HepG2 (cell line): ENCODE results near the gene CCDC74B. TPM values are rescaled to one million over a fixed set of nuclear protein-coding genes. Genes with fewer than 3 reads are reported as not detected.
"Not testable (repeated sequence)": the region's sequence is repeated elsewhere in the genome, so short reads cannot be mapped to it uniquely, and the experiment has no call there.

ENCODE experiments used
- ATAC-seq: fragments of 200-7000 bp; cut with Tn5 transposase; 3 replicates; pipeline ENCODE4 v1.9.1; 2020; ENCODE audit warnings: mild to moderate bottlenecking, moderate library complexity
- BruUV-seq: library from RNA; stranded (reverse); fragments of 400-500 nt; replicated peaks from 2 replicates; lab custom pipeline; 2021; lab: Mats Ljungman, UMichigan
- CTCF ChIA-PET: fragments of 300-600 bp; formaldehyde crosslinking; extraction: SDS; loops from one replicate; lab custom pipeline; 2021; ENCODE audit warnings: low total read pairs, inconsistent platforms, low intra/inter-chr PET ratio; lab: Yijun Ruan, JAX
- POLR2A ChIA-PET: fragments of 350-600 bp; sonication (Branson Sonifier 250); formaldehyde crosslinking; loops from one replicate; lab custom pipeline; 2020; ENCODE audit warnings: antibody characterized with exemption, inconsistent platforms; lab: Yijun Ruan, JAX
- DNase-seq: peaks from one replicate; pipeline ENCODE4 v3.0.0-alpha.2; 2015; ENCODE audit warnings: low spot score
- FAIRE-seq: peaks from 3 replicates; lab custom pipeline; 2011; peaks lifted over from hg19 to GRCh38; lab: Jason Lieb, UNC
- H2AFZ ChIP-seq: one replicate; pipeline ENCODE4 v1.6.1; 2011; ENCODE audit warnings: low read length, inconsistent platforms
- H3K27ac ChIP-seq: fragments of 300-600 bp; 3 replicates; pipeline ENCODE4 v1.8.0; 2011; ENCODE audit warnings: mixed run types, mild to moderate bottlenecking, mixed read lengths, low read length, inconsistent platforms; ENCODE audit not compliant: insufficient read depth; ENCODE audit errors: extremely low read length
- H3K27me3 ChIP-seq, 2 experiments: fragments of 200-600 bp in 1 of 2; 2 replicates in 1 of 2; 3 replicates in 1 of 2; pipeline versions ENCODE4 v1.6.0 to v1.8.0; 2011; ENCODE audit warnings: low read length in 2 of 2, mild to moderate bottlenecking in 2 of 2, moderate library complexity in 2 of 2, inconsistent platforms in 1 of 2; ENCODE audit not compliant: insufficient read depth in 2 of 2, control insufficient read depth in 1 of 2
- H3K36me3 ChIP-seq, 2 experiments: fragments of 200-600 bp in 1 of 2; replicated peaks in 1 of 2; 2 replicates in 1 of 2; 3 replicates in 1 of 2; pipeline versions ENCODE4 v1.5.1 to v1.8.0; 2011; ENCODE audit warnings: low read length in 2 of 2, inconsistent platforms in 1 of 2; ENCODE audit not compliant: insufficient read depth in 2 of 2, control insufficient read depth in 1 of 2
- H3K4me1 ChIP-seq: 2 replicates; pipeline ENCODE4 v1.5.1; 2012; ENCODE audit warnings: low read length, inconsistent platforms; ENCODE audit not compliant: insufficient read depth
- H3K4me2 ChIP-seq: 2 replicates; pipeline ENCODE4 v1.6.0; 2011; ENCODE audit warnings: low read depth, low read length, inconsistent platforms
- H3K4me3 ChIP-seq, 3 experiments: fragments of 200-600 bp in 1 of 3; sonication (generic), shearing (Covaris generic) in 1 of 3; replicated peaks in 1 of 3; 2 replicates each; pipeline ENCODE4 v1.5.1; 2011 to 2016; ENCODE audit warnings: low read length in 3 of 3, inconsistent platforms in 2 of 3, low read depth in 2 of 3, mild to moderate bottlenecking in 2 of 3, control low read depth in 1 of 3, mixed read lengths in 1 of 3; ENCODE audit not compliant: insufficient read depth in 1 of 3
- H3K79me2 ChIP-seq: one replicate; pipeline ENCODE4 v1.6.1; 2011; ENCODE audit warnings: low read length, inconsistent platforms; ENCODE audit not compliant: insufficient read depth
- H3K9ac ChIP-seq: 2 replicates; pipeline ENCODE4 v1.6.0; 2011; ENCODE audit warnings: mild to moderate bottlenecking, low read depth, low read length, inconsistent platforms; ENCODE audit not compliant: insufficient read depth
- H3K9me3 ChIP-seq: 2 replicates; pipeline ENCODE4 v1.5.1; 2012; ENCODE audit warnings: mild to moderate bottlenecking, low read length
- H4K20me1 ChIP-seq: 2 replicates; pipeline ENCODE4 v1.6.0; 2011; ENCODE audit warnings: inconsistent platforms, mild to moderate bottlenecking, low read length, moderate library complexity; ENCODE audit not compliant: insufficient read depth
- CEBPG ChIP-seq: IDR thresholded peaks from 2 replicates; pipeline ENCODE4 v1.6.1; 2016
- GPN1 ChIP-seq: sonication (generic); formaldehyde crosslinking; IDR thresholded peaks from 2 replicates; pipeline ENCODE4 v1.5.1; 2020; ENCODE audit warnings: missing genetic modification reagents, borderline replicate concordance
- HNRNPH1 ChIP-seq: fragments of 200-400 bp; formaldehyde crosslinking; optimal IDR thresholded peaks from 2 replicates; pipeline ENCODE3; 2017; ENCODE audit warnings: mild to moderate bottlenecking, low read depth, low read length
- NCOA2 ChIP-seq: sonication (generic); formaldehyde crosslinking; IDR thresholded peaks from 2 replicates; pipeline ENCODE4 v1.8.0; 2022; ENCODE audit warnings: inconsistent platforms
- NCOR1 ChIP-seq: fragments of 200-600 bp; sonication (generic); IDR thresholded peaks from 2 replicates; pipeline ENCODE4 v1.7.0; 2017; ENCODE audit warnings: antibody characterized with exemption, low read length, borderline replicate concordance
- SIN3A ChIP-seq: IDR thresholded peaks from 2 replicates; pipeline ENCODE4 v1.6.1; 2011; ENCODE audit warnings: low read depth, mild to moderate bottlenecking, control low read depth, low read length, borderline replicate concordance
- ZNF3 ChIP-seq: IDR thresholded peaks from 2 replicates; pipeline ENCODE4 v1.7.0; 2017; ENCODE audit warnings: inconsistent platforms
- ZNF598 ChIP-seq: sonication (generic); formaldehyde crosslinking; IDR thresholded peaks from 2 replicates; pipeline ENCODE4 v1.5.1; 2020; ENCODE audit warnings: mild to moderate bottlenecking, missing genetic modification reagents, borderline replicate concordance
- ZNF780A ChIP-seq: sonication (generic); formaldehyde crosslinking; IDR thresholded peaks from 2 replicates; pipeline ENCODE4 v1.8.0; 2022; ENCODE audit warnings: mild to moderate bottlenecking, missing genetic modification reagents, moderate library complexity
- WGBS: methylation state at CpG from one replicate; pipeline ENCODE4 v1.1.6; 2017; ENCODE audit warnings: low lambda C conversion rate; 5-methylcytosine and 5-hydroxymethylcytosine counted together
- in situ Hi-C: cut with HindIII; loops from 2 replicates; pipeline ENCODE4 v1.10.0; 2017; ENCODE audit warnings: low pct_unique_long_range_greater_than_20kb; ENCODE audit not compliant: extremely low pct_ligation_motif_present
- intact Hi-C: fragments of 100-400 bp; cut with micrococcal nuclease; formaldehyde crosslinking; loops from one replicate; pipeline ENCODE4 v1.10.0; 2022; ENCODE audit not compliant: unreplicated experiment
- polyA plus RNA-seq, 8 experiments: library from polyadenylated mRNA; depleted of rRNA in 3 of 8; stranded (reverse) in 7 of 8; unstranded in 1 of 8; fragments of >200 nt; fragmentation: Illumina TruSeq in 4 of 8; extraction: Trizol in 4 of 8; gene quantifications; 2 replicates each; pipeline versions ENCODE4 v1.2.1 to v1.2.3, GENCODE V29; 2011 to 2016; ENCODE audit warnings: low read depth in 4 of 8, missing spikeins in 1 of 8, mixed read lengths in 1 of 8; ENCODE audit not compliant: insufficient read depth in 1 of 8
- total RNA-seq, 5 experiments: library from RNA; depleted of rRNA; stranded (reverse); fragments of >200 nt; fragmentation: Illumina TruSeq; extraction: Trizol; gene quantifications; 2 replicates each; pipeline ENCODE4 v1.2.3, GENCODE V29; 2016; ENCODE audit warnings: low read depth in 1 of 5
- TF ChIP-seq, protein P1 (sequence below): sonication (generic); formaldehyde crosslinking; IDR thresholded peaks from 2 replicates; pipeline ENCODE4 v1.4.0; 2020; ENCODE audit warnings: missing genetic modification reagents; ENCODE audit errors: not compliant biosample characterization
- TF ChIP-seq, protein P2 (sequence below): fragments of 450-650 bp; IDR thresholded peaks from 2 replicates; pipeline ENCODE4 v1.6.1; 2017

CCDC74B gene
- total and polyA plus RNA-seq, 2 of the 13 experiments (the other 11 are each of a cell fraction or from before 2014, with no cell fraction given): 0.07 to 0.11 TPM

DNA sequence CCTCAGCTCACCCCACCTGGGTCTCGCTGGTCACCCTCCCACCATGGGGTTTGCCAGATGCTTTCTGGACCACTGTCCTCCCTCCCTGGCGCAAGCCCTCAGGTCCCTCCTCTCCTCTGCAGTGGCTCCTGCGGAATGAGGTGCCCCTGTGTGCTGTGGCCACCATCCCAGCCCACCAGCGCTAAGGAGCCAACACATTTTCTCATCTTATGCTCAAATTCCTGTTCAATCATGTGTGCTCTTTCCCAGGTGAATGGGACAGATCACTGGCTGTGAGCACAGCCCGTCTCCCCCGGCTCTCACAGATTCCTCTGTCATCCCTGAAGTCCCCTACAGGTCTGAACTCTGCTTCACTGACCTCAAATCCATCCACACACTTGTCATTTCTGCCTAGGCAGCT, 15.2 kb upstream of the CCDC74B start:
- Histone ChIP-seq H3K79me2 (no peaks in the 10 kb centered on the region), H3K9me3 (no peaks in the 10 kb centered on the region), H3K36me3 (peaks cover 24 to 47% of the 10 kb centered on the region in 2 experiments; a peak in 4 of 5 replicates), H3K4me2 (no peak overlapping the region), H3K4me1 (no peaks in the 10 kb centered on the region), H4K20me1 (no peaks in the 10 kb centered on the region), H3K9ac (no peak overlapping the region), H3K27ac (no peak overlapping the region), H3K4me3 (no peak overlapping the region), H3K27me3 (no peaks in the 10 kb centered on the region), H2AFZ (no peak overlapping the region)
- TF ChIP-seq SIN3A: no peak
- TF ChIP-seq GPN1 (CRISPR knock-in tag): no peak
- TF ChIP-seq, protein P1, sequence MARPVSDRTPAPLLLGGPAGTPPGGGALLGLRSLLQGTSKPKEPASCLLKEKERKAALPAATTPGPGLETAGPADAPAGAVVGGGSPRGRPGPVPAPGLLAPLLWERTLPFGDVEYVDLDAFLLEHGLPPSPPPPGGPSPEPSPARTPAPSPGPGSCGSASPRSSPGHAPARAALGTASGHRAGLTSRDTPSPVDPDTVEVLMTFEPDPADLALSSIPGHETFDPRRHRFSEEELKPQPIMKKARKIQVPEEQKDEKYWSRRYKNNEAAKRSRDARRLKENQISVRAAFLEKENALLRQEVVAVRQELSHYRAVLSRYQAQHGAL (CRISPR knock-in tag): no peak
- no peak for TF ChIP-seq CEBPG (CRISPR knock-in tag)
- TF ChIP-seq NCOR1: no peak
- TF ChIP-seq ZNF3 (CRISPR knock-in tag): no peak
- no peak for TF ChIP-seq ZNF780A
- TF ChIP-seq HNRNPH1: no peak
- TF ChIP-seq NCOA2 (CRISPR knock-in tag): no peak
- no peak for TF ChIP-seq ZNF598 (CRISPR knock-in tag)
- TF ChIP-seq, protein P2, sequence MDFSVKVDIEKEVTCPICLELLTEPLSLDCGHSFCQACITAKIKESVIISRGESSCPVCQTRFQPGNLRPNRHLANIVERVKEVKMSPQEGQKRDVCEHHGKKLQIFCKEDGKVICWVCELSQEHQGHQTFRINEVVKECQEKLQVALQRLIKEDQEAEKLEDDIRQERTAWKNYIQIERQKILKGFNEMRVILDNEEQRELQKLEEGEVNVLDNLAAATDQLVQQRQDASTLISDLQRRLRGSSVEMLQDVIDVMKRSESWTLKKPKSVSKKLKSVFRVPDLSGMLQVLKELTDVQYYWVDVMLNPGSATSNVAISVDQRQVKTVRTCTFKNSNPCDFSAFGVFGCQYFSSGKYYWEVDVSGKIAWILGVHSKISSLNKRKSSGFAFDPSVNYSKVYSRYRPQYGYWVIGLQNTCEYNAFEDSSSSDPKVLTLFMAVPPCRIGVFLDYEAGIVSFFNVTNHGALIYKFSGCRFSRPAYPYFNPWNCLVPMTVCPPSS: no peak
- ChIA-PET POLR2A (no interaction called here), CTCF (no interaction called here)
- DNase-seq (no peak), FAIRE-seq (no peak), ATAC-seq (no peak)
- in situ Hi-C loops (no loop called here), intact Hi-C loops (no loop called here)
- no TSS peak for BruUV-seq
- WGBS: over 99% methylated on average over 5 of the region's 6 CpGs

DNA sequence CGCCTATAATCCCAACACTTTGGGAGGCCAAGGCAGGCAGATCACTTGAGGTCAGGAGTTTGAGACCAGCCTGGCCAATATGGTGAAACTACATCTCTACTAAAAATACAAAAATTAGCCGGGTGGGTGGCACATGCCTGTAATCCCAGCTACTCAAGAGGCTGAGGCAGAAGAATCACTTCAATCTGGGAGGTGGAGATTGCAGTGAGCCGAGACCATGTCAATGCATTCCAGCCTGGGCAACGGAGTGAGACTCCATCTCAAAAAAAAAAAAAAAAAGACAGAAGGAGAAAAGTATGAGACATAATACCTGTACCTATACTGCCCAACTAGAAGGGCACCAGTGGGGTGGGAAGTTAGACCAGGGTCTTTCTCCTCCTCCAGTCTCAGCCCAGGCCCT, 14.5 kb upstream of the CCDC74B start:
- BruUV-seq, H3K27me3 ChIP-seq, FAIRE-seq, H3K79me2 ChIP-seq, POLR2A ChIA-PET, H3K4me2 ChIP-seq, DNase-seq, H3K27ac ChIP-seq, H3K9me3 ChIP-seq, H3K9ac ChIP-seq, H3K4me1 ChIP-seq, ATAC-seq, H4K20me1 ChIP-seq, H3K4me3 ChIP-seq, CTCF ChIA-PET, H2AFZ ChIP-seq: not testable (repeated sequence)
- intact Hi-C loops: loop anchor here (5.0 kb wide), 1 partner anchor 222 kb away; no protein-coding TSS in a partner anchor
- in situ Hi-C loops: loop anchor here (10.0 kb wide), 1 partner anchor 175 kb away; no protein-coding TSS in a partner anchor
- H3K36me3 ChIP-seq: peaks cover 18 to 44% of the 10 kb centered on the region in 2 experiments; a peak in 4 of 5 replicates
- WGBS: 94% methylated on average over 4 of the region's 4 CpGs
